ENCODE data around the gene ASPSCR1. TPM values are rescaled to one million over a fixed set of nuclear protein-coding genes. Genes with fewer than 3 reads are reported as not detected.
"Not testable (repeated sequence)": the region's sequence is repeated elsewhere in the genome, so short reads cannot be mapped to it uniquely, and the experiment has no call there.

ASPSCR1 gene
- polyA plus RNA-seq, 1 experiment, result 15.4 TPM

DNA sequence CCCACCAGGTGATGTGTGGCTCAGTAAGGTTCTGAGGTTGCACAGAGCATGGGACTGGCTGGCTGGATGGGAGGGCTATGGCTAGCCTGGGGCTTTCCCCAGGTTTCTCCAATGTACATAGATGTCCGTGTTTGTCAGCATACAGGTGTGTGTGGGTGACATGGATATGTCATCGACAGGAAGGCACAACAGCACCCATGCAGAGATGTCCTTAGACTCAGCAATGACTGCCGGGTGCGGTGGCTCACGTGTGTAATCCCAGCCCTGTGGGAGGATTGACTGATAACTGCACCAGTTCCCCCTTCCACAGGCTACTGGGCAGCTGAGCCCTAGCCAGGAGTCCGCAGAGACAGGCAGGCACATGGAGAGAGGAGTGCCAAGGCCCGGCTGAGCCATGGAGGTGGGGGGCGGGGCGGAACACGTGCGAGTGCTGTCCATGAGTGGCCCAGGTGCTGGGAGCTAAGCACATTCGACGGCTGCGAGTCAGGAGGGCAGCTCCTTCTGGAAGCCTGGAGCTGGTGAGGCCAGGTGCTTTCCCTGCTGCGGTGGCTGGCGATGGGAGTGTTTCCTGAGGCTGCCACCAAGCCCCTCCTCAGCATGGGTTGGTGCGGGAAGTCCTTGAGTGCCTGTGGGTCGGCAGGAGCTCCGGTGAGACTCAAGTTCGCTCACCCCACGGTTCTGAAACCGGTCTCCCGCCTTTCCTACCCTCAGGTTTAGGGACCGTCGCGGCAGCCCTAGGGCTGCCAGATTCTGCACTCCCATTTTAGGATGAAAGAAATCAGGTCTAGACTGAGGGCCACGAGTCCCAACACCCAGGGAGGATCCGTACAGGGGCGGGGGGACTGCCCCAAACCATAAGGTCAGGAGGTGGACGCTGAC, 858 bp upstream of the ASPSCR1 start:
- ChIA-PET POLR2A (no interaction called here), CTCF (interaction anchor here (0.6 to 1.3 kb wide), 3 partner anchors 16 to 431 kb away, joined by 3 to 6 read pairs (median 6); no protein-coding TSS in a partner anchor)
- Histone ChIP-seq H3K4me3 (ENCODE audit: low read depth, low read length) (peak overlapping the region; percentile 84), H3K27me3 (ENCODE audit: control insufficient read depth, insufficient read depth, low read length) (no peaks in the 10 kb centered on the region), H3K36me3 (ENCODE audit: control insufficient read depth, insufficient read depth, low read length) (peaks cover 1% of the 10 kb centered on the region; the same call in 1 of the 2 replicates)
- TF ChIP-seq, protein P1, sequence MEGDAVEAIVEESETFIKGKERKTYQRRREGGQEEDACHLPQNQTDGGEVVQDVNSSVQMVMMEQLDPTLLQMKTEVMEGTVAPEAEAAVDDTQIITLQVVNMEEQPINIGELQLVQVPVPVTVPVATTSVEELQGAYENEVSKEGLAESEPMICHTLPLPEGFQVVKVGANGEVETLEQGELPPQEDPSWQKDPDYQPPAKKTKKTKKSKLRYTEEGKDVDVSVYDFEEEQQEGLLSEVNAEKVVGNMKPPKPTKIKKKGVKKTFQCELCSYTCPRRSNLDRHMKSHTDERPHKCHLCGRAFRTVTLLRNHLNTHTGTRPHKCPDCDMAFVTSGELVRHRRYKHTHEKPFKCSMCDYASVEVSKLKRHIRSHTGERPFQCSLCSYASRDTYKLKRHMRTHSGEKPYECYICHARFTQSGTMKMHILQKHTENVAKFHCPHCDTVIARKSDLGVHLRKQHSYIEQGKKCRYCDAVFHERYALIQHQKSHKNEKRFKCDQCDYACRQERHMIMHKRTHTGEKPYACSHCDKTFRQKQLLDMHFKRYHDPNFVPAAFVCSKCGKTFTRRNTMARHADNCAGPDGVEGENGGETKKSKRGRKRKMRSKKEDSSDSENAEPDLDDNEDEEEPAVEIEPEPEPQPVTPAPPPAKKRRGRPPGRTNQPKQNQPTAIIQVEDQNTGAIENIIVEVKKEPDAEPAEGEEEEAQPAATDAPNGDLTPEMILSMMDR (IDR thresholded peaks at IDR 0.05; ENCODE audit: insufficient read depth, low read depth, low read length), result no peak
- DNase-seq (ENCODE audit: low read depth), result no peak

DNA sequence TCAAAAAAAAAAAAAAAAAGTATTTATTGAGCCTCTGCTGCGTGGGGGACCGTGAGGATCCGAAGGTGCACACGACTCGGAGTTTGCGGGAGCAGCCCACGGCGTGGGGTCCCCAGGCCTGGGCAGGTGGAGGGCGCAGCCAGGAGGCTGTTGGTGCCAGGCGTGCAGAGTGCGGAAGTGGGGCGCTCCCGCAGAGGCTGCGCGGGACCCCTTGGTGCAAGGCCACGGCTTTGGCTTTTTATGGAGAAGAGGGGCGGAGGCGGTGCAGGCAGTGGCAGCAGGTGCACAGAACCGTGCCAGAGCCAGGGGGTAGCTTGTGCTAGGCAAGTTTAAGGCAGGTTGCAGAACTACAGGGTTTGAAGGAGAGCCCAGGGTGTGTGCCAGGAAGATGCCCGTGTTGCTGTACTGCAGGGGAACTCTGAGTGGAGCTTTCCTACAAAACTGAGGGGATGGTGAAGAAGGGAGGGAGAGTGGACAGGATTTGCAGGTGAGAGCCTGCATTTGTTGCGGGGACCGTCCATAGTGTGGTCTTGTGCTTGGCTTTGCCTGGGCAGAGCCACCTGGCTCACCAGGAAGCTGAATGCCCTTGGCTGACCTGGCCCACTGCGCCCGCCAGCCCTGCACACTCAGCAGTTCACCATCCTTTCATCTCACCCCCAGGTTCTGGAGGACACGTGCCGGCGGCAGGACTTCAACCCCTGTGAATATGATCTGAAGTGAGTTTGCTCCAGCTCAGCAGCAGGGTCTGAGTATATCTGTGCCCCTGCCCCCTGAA, 1.3 kb downstream of the ASPSCR1 start:
- CTCF ChIA-PET, result interaction anchor here (0.7 to 1.1 kb wide), 2 partner anchors 10 to 19 kb away, joined by 3 to 5 read pairs; no protein-coding TSS in a partner anchor
- peak overlapping the region; percentile 84; the same call in 1 of the 2 replicates for H3K4me3 ChIP-seq (ENCODE audit: low read depth, low read length)
- H3K27me3 ChIP-seq (ENCODE audit: control insufficient read depth, insufficient read depth, low read length), result no peaks in the 10 kb centered on the region
- no peak for DNase-seq (ENCODE audit: low read depth)
- POLR2A ChIA-PET, result no interaction called here
- H3K36me3 ChIP-seq (ENCODE audit: control insufficient read depth, insufficient read depth, low read length), result peaks cover 1% of the 10 kb centered on the region; the same call in 1 of the 2 replicates
- TF ChIP-seq, protein P1 (IDR thresholded peaks at IDR 0.05; ENCODE audit: insufficient read depth, low read depth, low read length), result no peak

- no peak overlapping the region for H3K4me3 ChIP-seq (ENCODE audit: low read depth, low read length)
- no peak for DNase-seq (ENCODE audit: low read depth)
- TF ChIP-seq, protein P1 (IDR thresholded peaks at IDR 0.05; ENCODE audit: insufficient read depth, low read depth, low read length), result no peak
- ChIA-PET POLR2A (no interaction called here), CTCF (interaction anchor here (1.1 to 1.2 kb wide), 2 partner anchors 9 to 41 kb away, joined by 3 to 5 read pairs; no protein-coding TSS in a partner anchor)
- H3K27me3 ChIP-seq (ENCODE audit: control insufficient read depth, insufficient read depth, low read length), result no peaks in the 10 kb centered on the region
- peaks cover 8% of the 10 kb centered on the region for H3K36me3 ChIP-seq (ENCODE audit: control insufficient read depth, insufficient read depth, low read length)
Measured at GRCh38 chr17:81980122-81980521, 2.7 kb downstream of the ASPSCR1 start.

DNA sequence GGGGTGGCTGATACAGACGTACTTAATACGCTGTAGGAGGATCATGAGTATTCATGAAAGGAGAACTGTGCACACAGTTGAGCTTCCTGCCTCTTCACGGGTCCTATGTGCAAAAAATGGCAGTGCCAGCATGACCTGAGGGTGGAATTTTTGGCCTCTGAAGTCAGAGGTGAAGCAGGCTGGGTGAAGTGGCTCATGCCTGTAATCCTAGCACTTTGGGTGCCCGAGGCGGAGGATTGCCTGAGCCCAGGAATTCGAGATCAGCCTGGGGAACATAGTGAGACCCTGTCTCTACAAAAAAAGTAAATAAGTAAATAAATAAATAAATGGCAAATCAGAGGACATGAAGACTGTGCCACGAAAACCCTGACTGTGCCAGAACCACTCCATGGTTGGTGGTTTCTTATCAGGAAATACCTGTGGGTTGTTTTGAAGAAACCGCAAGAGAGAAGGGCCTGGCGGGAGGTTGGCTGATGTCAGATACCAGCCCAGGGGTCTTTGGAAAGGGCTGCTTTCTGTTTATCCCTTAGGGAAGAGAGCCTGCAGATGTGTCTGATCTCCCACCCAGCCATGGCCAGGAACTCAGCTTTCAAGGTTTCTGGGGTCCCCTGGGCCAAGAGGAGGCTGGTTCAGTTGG, 3.4 kb downstream of the ASPSCR1 start:
- no peak overlapping the region for H3K4me3 ChIP-seq (ENCODE audit: low read depth, low read length)
- DNase-seq (ENCODE audit: low read depth), result no peak
- CTCF ChIA-PET, result no interaction called here
- peaks cover 13% of the 10 kb centered on the region for H3K36me3 ChIP-seq (ENCODE audit: control insufficient read depth, insufficient read depth, low read length)
- TF ChIP-seq, protein P1 (IDR thresholded peaks at IDR 0.05; ENCODE audit: insufficient read depth, low read depth, low read length), result no peak
- POLR2A ChIA-PET, result no interaction called here
- H3K27me3 ChIP-seq (ENCODE audit: control insufficient read depth, insufficient read depth, low read length), result no peaks in the 10 kb centered on the region

DNA sequence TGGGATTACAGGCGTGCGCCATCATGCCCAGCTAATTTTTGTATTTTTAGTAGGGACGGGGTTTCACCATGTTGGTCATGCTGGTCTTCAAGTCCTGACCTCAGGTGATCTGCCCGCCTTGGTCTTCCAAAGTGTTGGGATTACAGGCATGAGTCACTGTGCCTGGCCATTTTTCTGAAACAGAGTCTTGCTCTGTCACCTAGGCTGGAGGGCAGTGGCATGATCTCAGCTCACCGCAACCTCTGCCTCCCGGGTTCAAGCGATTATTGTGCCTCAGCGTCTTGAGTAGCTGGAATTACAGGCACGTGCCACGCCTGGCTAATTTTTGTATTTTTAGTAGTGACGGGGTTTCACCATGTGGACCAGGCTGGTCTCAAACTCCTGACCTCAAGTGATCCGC, 4.1 kb downstream of the ASPSCR1 start:
- DNase-seq (ENCODE audit: low read depth); POLR2A ChIA-PET; CTCF ChIA-PET: not testable (repeated sequence)

More for the DNA sequence above, 4.1 kb downstream of the ASPSCR1 start:
- H3K27me3 ChIP-seq (ENCODE audit: control insufficient read depth, insufficient read depth, low read length); H3K4me3 ChIP-seq (ENCODE audit: low read depth, low read length): not testable (repeated sequence)
- H3K36me3 ChIP-seq (ENCODE audit: control insufficient read depth, insufficient read depth, low read length), result peaks cover 16% of the 10 kb centered on the region
